ENCODE results near the gene DISP2.
A peak's percentile ranks its signal among the peaks of the same experiment; 100 is the strongest.

DISP2 gene

DNA sequence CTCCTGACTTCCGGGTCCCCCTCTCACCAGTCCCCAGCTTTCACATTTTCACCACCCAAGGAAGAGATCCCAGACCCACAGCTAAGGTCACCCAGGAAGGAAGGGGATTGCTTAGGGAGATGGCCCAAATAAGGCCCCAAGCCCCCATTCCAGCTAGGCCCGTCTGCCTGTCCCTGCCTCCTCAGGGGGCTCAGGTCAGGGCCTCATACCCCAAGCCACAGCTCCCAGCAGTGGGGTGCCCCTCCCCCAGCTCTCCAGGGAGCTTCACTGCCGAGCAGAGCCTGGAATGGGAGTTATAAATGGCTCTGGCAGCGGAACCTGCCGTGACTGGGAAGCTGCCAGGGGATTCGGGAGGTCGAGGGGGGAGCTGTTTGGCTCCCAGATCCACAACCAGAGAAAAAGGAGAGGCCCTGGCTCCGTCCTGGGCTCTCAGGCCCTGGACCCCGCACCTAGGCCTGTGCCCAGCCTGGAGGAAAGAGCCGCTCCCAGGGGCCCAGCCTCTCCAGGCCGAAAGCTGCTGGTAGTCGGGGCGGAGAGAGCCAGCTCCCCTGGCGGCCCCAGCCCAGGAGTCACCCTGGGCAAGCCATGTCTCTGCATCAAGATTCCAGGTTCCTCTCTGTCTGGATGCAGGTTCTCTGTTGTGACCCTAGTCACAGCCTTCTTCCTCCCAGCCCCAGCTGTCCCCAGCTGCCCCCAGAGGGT is 17.8 kb upstream of the DISP2 start:
- Histone ChIP-seq H3K4me2 (peak overlapping the region; percentile 97), H3K4me3 (peak overlapping the region; percentile 40), H3K27ac (peak overlapping the region; percentile 68), H4K20me1 (no peaks in the 10 kb centered on the region), H3K9ac (peak overlapping the region; percentile 70), H3K9me3 (no peaks in the 10 kb centered on the region), H3K4me1 (peaks cover 85% of the 10 kb centered on the region), H3K27me3 (no peaks in the 10 kb centered on the region), H3K36me3 (no peaks in the 10 kb centered on the region)
- TF ChIP-seq Cebpa-rat (IDR thresholded peaks at IDR 0.05): no peak

DNA sequence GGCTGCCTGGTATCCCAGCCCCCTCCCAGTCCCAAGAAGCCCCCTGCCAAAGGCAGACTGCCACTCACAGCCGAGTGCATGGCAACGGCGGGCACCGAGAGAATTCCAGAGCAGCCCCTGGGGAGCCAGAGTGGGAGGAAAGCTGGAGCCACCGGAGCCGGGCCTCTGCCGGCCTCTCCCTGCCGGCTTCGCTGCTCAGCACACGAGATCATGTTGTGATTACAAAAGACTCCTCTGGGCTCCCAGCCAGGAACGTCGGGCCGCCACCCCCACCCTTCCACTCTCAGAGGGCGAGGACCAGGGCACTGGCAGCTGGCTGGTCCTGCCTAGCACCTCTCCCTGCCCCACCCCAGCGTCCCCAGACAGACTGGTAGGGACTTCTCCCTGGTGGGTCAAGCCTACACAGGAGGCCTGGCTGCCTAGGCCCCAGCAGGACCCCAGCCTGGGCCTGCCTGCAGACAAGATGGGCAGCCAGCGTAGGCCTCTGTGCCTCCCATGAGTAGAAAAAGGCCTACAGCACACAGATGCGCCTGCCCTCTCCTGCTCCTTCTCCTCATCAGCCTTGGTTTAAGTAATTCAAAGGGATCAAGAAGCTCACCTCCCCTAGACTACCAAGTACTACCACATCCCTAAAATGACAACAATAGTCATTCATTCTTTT is 17.1 kb upstream of the DISP2 start, which contains the start of gene CCDC9B:
Gene CCDC9B, minus strand, starts transcription at position 200 of the 661 bp plus-strand sequence. Its CDS starts 120 bp downstream, at position 80.
- Histone ChIP-seq H4K20me1 (no peaks in the 10 kb centered on the region), H3K4me1 (peaks cover 81% of the 10 kb centered on the region), H3K36me3 (no peaks in the 10 kb centered on the region), H3K4me2 (peak within 1 kb of the TSS; percentile 97), H3K4me3 (peak within 1 kb of the TSS; percentile 40), H3K9me3 (no peaks in the 10 kb centered on the region), H3K27me3 (no peaks in the 10 kb centered on the region), H3K9ac (peak within 1 kb of the TSS; percentile 70), H3K27ac (peak within 1 kb of the TSS; percentile 68)
- no peak for TF ChIP-seq Cebpa-rat (IDR thresholded peaks at IDR 0.05)

DNA sequence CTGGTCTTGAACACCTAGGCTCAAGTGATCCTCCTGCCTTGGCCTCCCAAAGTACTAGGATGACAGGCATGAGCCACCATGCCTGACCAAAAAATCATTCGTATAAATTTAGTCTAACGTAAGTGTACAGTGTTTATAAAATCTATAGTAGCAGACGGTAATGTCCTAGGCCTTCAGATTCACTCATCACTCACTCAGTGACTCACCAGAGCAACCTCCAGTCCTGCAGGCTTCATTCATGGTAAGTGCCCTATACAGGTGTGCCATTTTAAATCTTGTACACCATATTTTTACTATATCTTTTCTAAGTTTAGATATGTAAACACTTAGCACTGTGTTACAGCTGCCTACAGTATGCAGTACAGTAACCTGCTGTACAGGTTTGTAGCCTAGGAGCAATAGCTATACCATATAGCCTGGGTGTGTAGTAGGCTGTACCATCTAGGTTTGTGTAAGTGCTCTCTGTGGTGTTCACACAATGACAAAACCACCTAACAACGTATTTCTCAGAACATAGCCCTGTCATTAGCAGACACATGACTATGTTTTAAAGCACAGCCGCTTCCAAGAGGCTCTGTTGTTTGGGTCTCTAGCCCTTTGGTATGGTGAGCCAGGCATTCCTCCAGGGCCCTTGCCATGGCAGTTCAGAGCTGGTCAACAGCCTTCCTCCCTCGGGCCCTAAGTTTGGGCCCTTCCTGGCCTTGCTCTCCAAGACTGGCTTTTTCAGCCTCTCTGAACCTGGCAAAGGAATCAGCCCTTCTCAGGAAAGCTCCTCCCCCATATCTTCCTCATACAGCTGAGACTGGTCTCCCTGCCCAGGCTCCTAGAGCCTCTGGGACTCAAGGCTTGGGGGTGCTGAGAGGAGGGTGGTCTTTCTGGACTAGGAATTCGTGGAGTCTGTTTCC is 15.4 kb upstream of the DISP2 start:
- H3K27ac ChIP-seq: 0 out of 2 replicates have a peak overlapping the region, but pooled peaks have one; percentile 5
- no peaks in the 10 kb centered on the region for H3K27me3 ChIP-seq
- 0 out of 2 replicates have a peak overlapping the region, but pooled peaks have one; percentile 2 for H3K9ac ChIP-seq
- no peaks in the 10 kb centered on the region for H3K9me3 ChIP-seq
- peaks cover 63% of the 10 kb centered on the region for H3K4me1 ChIP-seq
- no peak for TF ChIP-seq Cebpa-rat (IDR thresholded peaks at IDR 0.05)
- no peaks in the 10 kb centered on the region for H3K36me3 ChIP-seq
- no peaks in the 10 kb centered on the region for H4K20me1 ChIP-seq
- H3K4me3 ChIP-seq: no peak overlapping the region
- peak overlapping the region; percentile 56 for H3K4me2 ChIP-seq

DNA sequence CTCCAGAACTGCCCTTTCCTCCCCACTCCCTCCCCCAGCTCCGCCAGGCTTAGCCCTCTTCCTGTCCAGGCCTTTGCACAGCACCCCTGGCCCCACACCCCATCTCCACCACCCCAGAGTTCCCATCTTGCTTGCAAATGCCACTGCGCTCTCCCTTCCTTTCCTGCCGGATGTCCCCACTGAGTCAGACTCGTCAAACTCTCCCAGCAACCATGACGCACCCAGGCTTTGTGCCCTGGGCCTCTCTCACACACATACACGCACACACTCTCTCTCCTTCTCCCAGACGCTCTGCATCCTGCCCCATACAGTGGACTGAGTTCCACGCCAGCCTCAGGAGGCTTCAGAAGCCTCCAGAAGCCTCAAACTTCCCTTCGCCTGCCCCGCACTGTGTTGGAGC is 14.5 kb upstream of the DISP2 start:
- Histone ChIP-seq H3K27me3 (no peaks in the 10 kb centered on the region), H3K9ac (0 out of 2 replicates have a peak overlapping the region, but pooled peaks have one; percentile 2), H3K27ac (0 out of 2 replicates have a peak overlapping the region, but pooled peaks have one; percentile 5), H4K20me1 (no peaks in the 10 kb centered on the region), H3K36me3 (no peaks in the 10 kb centered on the region), H3K4me1 (peaks cover 58% of the 10 kb centered on the region), H3K4me2 (peak overlapping the region; percentile 56), H3K4me3 (no peak overlapping the region), H3K9me3 (no peaks in the 10 kb centered on the region)
- no peak for TF ChIP-seq Cebpa-rat (IDR thresholded peaks at IDR 0.05)

DNA sequence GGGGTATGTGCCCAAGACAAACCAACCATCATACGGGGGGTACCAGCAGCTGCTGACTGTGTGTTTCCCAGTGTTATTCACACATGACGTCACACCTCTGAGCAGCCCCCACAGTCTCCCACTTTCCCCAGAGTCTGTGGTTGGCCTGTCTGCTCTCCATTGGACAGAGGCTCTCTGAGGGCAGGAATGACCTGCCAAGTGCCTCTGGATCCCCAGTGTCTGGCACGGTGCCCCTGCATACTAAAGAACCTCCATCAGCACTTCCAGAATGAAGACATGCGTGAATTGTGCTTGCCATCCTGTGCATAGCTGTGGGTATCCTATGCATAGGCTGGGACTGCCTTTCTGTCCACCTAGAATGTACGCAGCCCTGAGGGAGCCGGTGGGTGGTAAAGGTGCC is 13.8 kb upstream of the DISP2 start:
- Histone ChIP-seq H4K20me1 (no peaks in the 10 kb centered on the region), H3K9ac (no peak overlapping the region), H3K36me3 (no peaks in the 10 kb centered on the region), H3K4me1 (peaks cover 58% of the 10 kb centered on the region), H3K9me3 (no peaks in the 10 kb centered on the region), H3K4me2 (peak overlapping the region; percentile 56), H3K27ac (no peak overlapping the region), H3K27me3 (no peaks in the 10 kb centered on the region), H3K4me3 (no peak overlapping the region)
- no peak for TF ChIP-seq Cebpa-rat (IDR thresholded peaks at IDR 0.05)

DNA sequence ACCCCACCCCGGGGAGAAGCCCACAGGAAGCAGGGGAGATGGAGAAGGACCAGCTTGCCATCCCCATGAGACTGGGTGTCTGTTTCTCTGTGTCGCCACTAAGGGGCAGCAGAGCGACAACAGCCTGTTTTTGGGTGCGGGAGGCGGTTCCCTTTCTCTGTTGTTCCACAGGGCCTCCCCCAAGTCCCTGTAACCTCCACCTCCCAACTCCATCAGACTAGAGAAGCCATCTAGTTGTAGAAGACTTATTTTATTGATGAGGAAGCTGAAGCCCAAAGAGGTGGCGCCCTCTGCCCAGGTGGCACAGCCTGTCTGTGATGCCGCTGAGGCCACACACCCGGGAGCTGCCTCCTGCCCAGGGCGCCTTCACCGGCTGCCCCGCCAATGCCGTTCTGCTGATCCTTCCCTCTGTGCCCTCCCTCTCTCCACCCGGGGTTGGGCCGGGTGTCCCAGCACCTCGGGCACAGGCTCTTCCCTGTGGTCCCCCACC is 13.3 kb upstream of the DISP2 start:
- no peaks in the 10 kb centered on the region for H3K36me3 ChIP-seq
- H3K4me3 ChIP-seq: no peak overlapping the region

DNA sequence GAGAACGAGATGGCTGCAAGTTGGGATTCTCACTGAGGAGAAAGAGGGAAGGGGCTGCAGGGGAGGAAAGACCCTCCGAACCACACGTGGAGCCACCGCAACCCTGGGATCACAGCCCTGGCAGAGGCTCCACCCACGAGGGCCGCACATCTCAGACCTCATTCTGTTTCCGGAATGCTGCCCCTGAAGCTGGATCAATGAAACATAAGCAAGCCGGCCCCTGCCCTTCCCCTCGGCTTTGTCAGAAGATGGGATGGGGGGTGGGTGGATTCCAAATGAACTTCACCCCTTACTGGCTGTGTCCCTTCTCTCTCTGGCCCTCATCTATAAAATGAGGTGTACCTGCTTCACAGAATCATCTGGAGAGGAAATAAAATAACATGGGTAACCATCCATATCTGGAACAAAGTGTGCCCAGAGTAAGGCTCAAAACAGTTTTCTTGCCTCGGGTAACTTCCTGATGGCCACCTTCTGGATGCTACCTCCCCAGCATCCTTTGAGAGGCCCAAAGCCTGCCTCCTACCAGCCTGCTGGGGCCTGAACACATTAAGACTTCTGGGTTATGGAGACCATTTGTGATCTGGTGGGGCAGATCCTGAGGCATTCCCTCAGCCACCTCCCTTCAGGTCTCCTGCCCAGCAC is 12.7 kb upstream of the DISP2 start:
- Histone ChIP-seq H4K20me1 (no peaks in the 10 kb centered on the region), H3K9ac (no peak overlapping the region), H3K9me3 (no peaks in the 10 kb centered on the region), H3K27ac (no peak overlapping the region), H3K4me3 (no peak overlapping the region), H3K27me3 (no peaks in the 10 kb centered on the region), H3K4me1 (peaks cover 58% of the 10 kb centered on the region), H3K4me2 (no peak overlapping the region), H3K36me3 (no peaks in the 10 kb centered on the region)
- TF ChIP-seq Cebpa-rat (IDR thresholded peaks at IDR 0.05): no peak

More for the DNA sequence above, 13.3 kb upstream of the DISP2 start:
- H3K4me1 ChIP-seq: peaks cover 58% of the 10 kb centered on the region
- no peaks in the 10 kb centered on the region for H4K20me1 ChIP-seq
- no peak overlapping the region for H3K27ac ChIP-seq
- no peaks in the 10 kb centered on the region for H3K9me3 ChIP-seq
- no peaks in the 10 kb centered on the region for H3K27me3 ChIP-seq
- no peak overlapping the region for H3K9ac ChIP-seq
- TF ChIP-seq Cebpa-rat (IDR thresholded peaks at IDR 0.05): no peak
- peak overlapping the region; percentile 56 for H3K4me2 ChIP-seq

DNA sequence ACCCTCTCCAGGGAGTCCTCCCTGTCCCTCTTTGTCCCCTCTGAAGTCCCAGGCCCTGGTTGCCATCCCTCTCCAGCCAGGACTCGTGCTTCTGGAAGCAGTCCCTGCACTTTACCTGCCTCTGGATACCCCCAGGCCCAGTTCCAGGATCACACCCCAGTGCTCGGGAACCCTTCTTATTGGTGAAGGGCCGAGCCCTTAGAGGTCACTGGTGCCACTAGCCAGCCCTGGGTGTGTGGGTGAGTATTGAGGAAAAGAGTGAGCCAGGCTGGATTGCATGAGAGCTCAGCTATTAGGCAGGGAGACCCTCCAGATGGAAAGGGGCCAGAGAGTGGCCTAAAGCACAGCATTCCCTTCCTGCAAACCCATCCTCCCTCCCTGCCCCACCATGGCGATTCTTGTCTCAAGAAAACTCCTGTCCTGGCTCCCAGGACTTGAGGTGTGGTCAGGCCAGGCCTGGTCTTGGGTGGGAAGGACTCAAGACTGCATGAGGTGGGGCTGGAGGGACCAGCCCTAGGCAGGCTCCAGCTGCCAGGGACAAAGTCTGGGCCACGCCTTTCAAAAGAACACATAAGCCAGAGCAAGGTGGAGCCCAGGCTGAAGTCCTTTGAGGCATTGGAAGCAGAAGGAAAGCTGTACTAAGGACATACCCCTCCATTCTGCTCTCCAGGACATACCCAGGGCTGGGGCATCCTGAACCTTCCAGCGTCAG is 12.0 kb upstream of the DISP2 start:
- H3K9ac ChIP-seq: no peak overlapping the region
- H3K4me2 ChIP-seq: no peak overlapping the region
- H4K20me1 ChIP-seq: no peaks in the 10 kb centered on the region
- no peak overlapping the region for H3K4me3 ChIP-seq
- TF ChIP-seq Cebpa-rat (IDR thresholded peaks at IDR 0.05): no peak
- H3K27ac ChIP-seq: no peak overlapping the region
- H3K36me3 ChIP-seq: no peaks in the 10 kb centered on the region
- H3K4me1 ChIP-seq: peaks cover 58% of the 10 kb centered on the region
- no peaks in the 10 kb centered on the region for H3K9me3 ChIP-seq
- H3K27me3 ChIP-seq: no peaks in the 10 kb centered on the region

All from BLaER1 (cell line).